ENCODE data around the gene SLC45A3.

The SLC45A3 gene

DNA sequence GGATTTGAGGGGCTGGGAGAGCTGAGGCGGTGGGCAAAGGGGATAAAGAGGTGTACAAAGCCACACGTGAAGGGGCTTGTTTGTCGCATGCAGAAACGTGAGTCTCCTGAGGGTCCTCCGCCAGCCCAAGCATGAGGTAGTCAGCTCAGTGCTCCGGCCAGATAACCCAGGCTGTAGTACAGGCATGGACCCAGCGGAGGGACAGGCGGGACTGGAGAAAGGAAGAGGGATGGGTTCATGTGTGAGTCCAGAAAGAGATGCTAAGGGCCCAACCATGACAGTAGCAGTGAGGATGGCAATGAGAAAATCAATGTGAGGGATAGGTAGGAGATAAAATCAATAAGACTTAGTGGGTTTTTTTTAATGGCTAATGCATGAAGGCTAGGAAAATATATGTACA, 34.8 kb downstream of the SLC45A3 start (continued):
- TF ChIP-seq ZNF433 (tag by site-specific recombination; IDR thresholded peaks at IDR 0.05; ENCODE audit: low read depth) (no peak), ZNF214 (tag by site-specific recombination; IDR thresholded peaks at IDR 0.05; ENCODE audit: borderline replicate concordance) (no peak)

DNA sequence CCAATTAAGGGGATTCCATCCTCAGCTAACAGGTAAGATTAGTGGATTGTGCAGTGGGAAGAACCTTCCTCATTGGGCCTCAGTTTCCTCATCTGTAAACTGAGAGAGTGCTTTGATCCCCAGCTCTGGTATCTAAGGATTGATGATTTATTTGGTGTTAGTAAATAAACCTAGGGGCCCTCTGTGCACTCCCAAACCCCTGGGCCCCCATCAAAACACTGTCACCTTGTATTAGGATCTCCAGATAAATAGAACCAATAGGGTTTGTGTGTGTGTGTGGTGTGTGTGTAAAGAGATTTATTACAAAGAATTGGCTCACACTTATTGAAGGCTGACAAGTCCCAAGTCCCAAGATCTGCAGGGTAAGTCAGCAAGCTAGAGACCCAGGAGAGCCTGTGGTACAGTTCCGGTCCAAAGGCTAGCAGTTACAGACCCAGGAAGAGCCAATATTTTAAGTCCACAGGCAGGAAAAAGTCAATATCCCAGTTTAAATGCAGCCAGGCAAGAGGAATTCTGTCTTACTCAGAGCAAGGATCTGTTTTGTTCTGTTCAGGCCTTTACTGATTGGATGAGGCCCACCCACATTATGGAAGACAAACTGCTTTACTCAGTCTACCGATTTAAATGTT, 37.5 kb downstream of the SLC45A3 start:
- POLR2A ChIA-PET = interaction anchor here (1.5 kb wide), 1 partner anchor 11 kb away, joined by 6 read pairs; the partner anchor contains the start of gene ELK4
- H3K4me3 ChIP-seq (ENCODE audit: low read depth, low read length) = no peak overlapping the region
- H3K4me1 ChIP-seq (ENCODE audit: control insufficient read depth, insufficient read depth, low read length) = no peaks in the 10 kb centered on the region
- H3K36me3 ChIP-seq (ENCODE audit: control insufficient read depth in 2 of 2, insufficient read depth in 1 of 2, low read length in 2 of 2) = no peaks in the 10 kb centered on the region
- no peak overlapping the region for H3K27ac ChIP-seq (ENCODE audit: extremely low read depth, low read depth, low read length)
- TF ChIP-seq ZNF2 (tag by site-specific recombination; IDR thresholded peaks at IDR 0.05) (no peak), ZNF140 (tag by site-specific recombination; IDR thresholded peaks at IDR 0.05) (no peak), ZNF121 (tag by site-specific recombination; IDR thresholded peaks at IDR 0.05) (no peak), ZFP69B (tag by site-specific recombination; IDR thresholded peaks at IDR 0.05) (no peak), ZFHX2 (tag by site-specific recombination; conservative IDR thresholded peaks at IDR 0.05) (no peak), ZNF362 (tag by site-specific recombination; IDR thresholded peaks at IDR 0.05) (no peak), ZEB2 (tag by site-specific recombination; IDR thresholded peaks at IDR 0.05) (no peak), ZNF473 (tag by site-specific recombination; IDR thresholded peaks at IDR 0.05) (no peak)
- TF ChIP-seq, protein P1, sequence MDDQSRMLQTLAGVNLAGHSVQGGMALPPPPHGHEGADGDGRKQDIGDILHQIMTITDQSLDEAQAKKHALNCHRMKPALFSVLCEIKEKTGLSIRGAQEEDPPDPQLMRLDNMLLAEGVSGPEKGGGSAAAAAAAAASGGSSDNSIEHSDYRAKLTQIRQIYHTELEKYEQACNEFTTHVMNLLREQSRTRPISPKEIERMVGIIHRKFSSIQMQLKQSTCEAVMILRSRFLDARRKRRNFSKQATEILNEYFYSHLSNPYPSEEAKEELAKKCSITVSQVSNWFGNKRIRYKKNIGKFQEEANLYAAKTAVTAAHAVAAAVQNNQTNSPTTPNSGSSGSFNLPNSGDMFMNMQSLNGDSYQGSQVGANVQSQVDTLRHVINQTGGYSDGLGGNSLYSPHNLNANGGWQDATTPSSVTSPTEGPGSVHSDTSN (CRISPR knock-in tag; IDR thresholded peaks at IDR 0.05) = no peak
- TF ChIP-seq, protein P2, sequence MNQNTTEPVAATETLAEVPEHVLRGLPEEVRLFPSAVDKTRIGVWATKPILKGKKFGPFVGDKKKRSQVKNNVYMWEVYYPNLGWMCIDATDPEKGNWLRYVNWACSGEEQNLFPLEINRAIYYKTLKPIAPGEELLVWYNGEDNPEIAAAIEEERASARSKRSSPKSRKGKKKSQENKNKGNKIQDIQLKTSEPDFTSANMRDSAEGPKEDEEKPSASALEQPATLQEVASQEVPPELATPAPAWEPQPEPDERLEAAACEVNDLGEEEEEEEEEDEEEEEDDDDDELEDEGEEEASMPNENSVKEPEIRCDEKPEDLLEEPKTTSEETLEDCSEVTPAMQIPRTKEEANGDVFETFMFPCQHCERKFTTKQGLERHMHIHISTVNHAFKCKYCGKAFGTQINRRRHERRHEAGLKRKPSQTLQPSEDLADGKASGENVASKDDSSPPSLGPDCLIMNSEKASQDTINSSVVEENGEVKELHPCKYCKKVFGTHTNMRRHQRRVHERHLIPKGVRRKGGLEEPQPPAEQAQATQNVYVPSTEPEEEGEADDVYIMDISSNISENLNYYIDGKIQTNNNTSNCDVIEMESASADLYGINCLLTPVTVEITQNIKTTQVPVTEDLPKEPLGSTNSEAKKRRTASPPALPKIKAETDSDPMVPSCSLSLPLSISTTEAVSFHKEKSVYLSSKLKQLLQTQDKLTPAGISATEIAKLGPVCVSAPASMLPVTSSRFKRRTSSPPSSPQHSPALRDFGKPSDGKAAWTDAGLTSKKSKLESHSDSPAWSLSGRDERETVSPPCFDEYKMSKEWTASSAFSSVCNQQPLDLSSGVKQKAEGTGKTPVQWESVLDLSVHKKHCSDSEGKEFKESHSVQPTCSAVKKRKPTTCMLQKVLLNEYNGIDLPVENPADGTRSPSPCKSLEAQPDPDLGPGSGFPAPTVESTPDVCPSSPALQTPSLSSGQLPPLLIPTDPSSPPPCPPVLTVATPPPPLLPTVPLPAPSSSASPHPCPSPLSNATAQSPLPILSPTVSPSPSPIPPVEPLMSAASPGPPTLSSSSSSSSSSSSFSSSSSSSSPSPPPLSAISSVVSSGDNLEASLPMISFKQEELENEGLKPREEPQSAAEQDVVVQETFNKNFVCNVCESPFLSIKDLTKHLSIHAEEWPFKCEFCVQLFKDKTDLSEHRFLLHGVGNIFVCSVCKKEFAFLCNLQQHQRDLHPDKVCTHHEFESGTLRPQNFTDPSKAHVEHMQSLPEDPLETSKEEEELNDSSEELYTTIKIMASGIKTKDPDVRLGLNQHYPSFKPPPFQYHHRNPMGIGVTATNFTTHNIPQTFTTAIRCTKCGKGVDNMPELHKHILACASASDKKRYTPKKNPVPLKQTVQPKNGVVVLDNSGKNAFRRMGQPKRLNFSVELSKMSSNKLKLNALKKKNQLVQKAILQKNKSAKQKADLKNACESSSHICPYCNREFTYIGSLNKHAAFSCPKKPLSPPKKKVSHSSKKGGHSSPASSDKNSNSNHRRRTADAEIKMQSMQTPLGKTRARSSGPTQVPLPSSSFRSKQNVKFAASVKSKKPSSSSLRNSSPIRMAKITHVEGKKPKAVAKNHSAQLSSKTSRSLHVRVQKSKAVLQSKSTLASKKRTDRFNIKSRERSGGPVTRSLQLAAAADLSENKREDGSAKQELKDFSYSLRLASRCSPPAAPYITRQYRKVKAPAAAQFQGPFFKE (tag by site-specific recombination; IDR thresholded peaks at IDR 0.05; ENCODE audit: borderline replicate concordance) = no peak
- TF ChIP-seq, protein P3, sequence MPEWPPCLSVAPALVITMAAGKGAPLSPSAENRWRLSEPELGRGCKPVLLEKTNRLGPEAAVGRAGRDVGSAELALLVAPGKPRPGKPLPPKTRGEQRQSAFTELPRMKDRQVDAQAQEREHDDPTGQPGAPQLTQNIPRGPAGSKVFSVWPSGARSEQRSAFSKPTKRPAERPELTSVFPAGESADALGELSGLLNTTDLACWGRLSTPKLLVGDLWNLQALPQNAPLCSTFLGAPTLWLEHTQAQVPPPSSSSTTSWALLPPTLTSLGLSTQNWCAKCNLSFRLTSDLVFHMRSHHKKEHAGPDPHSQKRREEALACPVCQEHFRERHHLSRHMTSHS (tag by site-specific recombination; IDR thresholded peaks at IDR 0.05) = no peak
- H3K9me3 ChIP-seq (ENCODE audit: control insufficient read depth, insufficient read depth, low read depth, low read length) = no peaks in the 10 kb centered on the region
- CTCF ChIA-PET = interaction anchor here (0.5 to 4.7 kb wide), 6 partner anchors 10 to 52 kb away, joined by 3 to 22 read pairs (median 4); no protein-coding TSS in a partner anchor

DNA sequence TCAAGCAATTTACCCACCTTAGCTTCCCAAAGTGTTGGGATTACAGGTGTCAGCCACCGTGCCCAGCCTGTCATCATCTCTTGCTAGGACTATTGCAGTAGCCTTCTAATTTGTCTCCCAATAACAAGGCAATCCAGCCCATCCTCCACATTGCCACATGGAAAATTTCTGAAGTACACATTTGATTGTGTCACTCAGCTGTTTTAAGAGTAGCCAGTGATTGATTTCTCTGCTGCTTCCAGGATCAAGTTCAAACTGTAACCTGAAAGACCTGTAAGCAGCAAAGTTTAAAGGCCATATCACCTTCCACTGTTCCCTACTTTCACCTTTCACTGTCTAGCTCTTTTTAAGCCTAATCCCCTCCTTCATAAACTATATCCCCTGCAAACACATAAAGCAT, 40.7 kb downstream of the SLC45A3 start:
- Histone ChIP-seq H3K36me3 (ENCODE audit: control insufficient read depth in 2 of 2, insufficient read depth in 1 of 2, low read length in 2 of 2) (no peaks in the 10 kb centered on the region), H3K27ac (ENCODE audit: extremely low read depth, low read depth, low read length) (no peak overlapping the region), H3K4me1 (ENCODE audit: control insufficient read depth, insufficient read depth, low read length) (no peaks in the 10 kb centered on the region), H3K9me3 (ENCODE audit: control insufficient read depth, insufficient read depth, low read depth, low read length) (no peaks in the 10 kb centered on the region), H3K4me3 (ENCODE audit: low read depth, low read length) (no peak overlapping the region)
- POLR2A ChIA-PET = interaction anchor here (0.6 kb wide), 1 partner anchor 1095 kb away, joined by 5 read pairs; no protein-coding TSS in a partner anchor
- CTCF ChIA-PET = interaction anchor here (0.7 to 4.7 kb wide), 3 partner anchors 19 to 116 kb away, joined by 3 to 22 read pairs (median 17); no protein-coding TSS in a partner anchor
- TF ChIP-seq ZNF221 (tag by site-specific recombination; IDR thresholded peaks at IDR 0.05; ENCODE audit: borderline replicate concordance) = no peak
